RPMI8226 (cell line): Measurements from ENCODE around the gene SULT4A1.
A peak's percentile ranks its signal among the peaks of the same experiment; 100 is the strongest.

Source experiments
- DNase-seq: peaks from one replicate; pipeline ENCODE4 v3.0.0-alpha.2; 2015

Gene SULT4A1

GRCh38 chr22:43827003-43827735 lies 35.1 kb downstream of the SULT4A1 start:
- DNase-seq: no peak

GRCh38 chr22:43826142-43827002 lies 35.9 kb downstream of the SULT4A1 start:
- DNase-seq: peak; percentile 57

GRCh38 chr22:43825651-43826050 lies 36.7 kb downstream of the SULT4A1 start:
- no peak for DNase-seq

- DNase-seq: no peak
These were observed 37.4 kb downstream of the SULT4A1 start for GRCh38 chr22:43824724-43825420.

GRCh38 chr22:43823911-43824665 lies 38.2 kb downstream of the SULT4A1 start:
- DNase-seq: no peak

- no peak for DNase-seq
These were observed 38.9 kb downstream of the SULT4A1 start for GRCh38 chr22:43823353-43823908.

GRCh38 chr22:43821606-43822425 lies 40.5 kb downstream of the SULT4A1 start:
- no peak for DNase-seq

GRCh38 chr22:43820651-43821305 lies 41.5 kb downstream of the SULT4A1 start:
- no peak for DNase-seq

GRCh38 chr22:43819931-43820640 lies 42.2 kb downstream of the SULT4A1 start:
- no peak for DNase-seq

GRCh38 chr22:43819421-43819921 lies 42.8 kb downstream of the SULT4A1 start:
- no peak for DNase-seq

GRCh38 chr22:43818981-43819380 lies 43.3 kb downstream of the SULT4A1 start:
- DNase-seq: no peak

GRCh38 chr22:43817402-43817801 lies 44.9 kb downstream of the SULT4A1 start:
- DNase-seq: no peak

- no peak for DNase-seq
These were observed 48.0 kb downstream of the SULT4A1 start for GRCh38 chr22:43814264-43814663.

GRCh38 chr22:43812890-43813289 lies 49.4 kb downstream of the SULT4A1 start:
- no peak for DNase-seq

- peak; percentile 94 for DNase-seq
These were observed 50.0 kb downstream of the SULT4A1 start, which contains the start of gene EFCAB6 for GRCh38 chr22:43812149-43812842. TSS of gene EFCAB6 (minus strand) at chr22:43812305. CDS start at chr22:43782318, 29,987 bp downstream.

- no peak for DNase-seq
These were observed 50.5 kb downstream of the SULT4A1 start for GRCh38 chr22:43811777-43812148.

- DNase-seq: no peak
These were observed 59.3 kb downstream of the SULT4A1 start for GRCh38 chr22:43802897-43803495.

- no peak for DNase-seq
These were observed 61.3 kb downstream of the SULT4A1 start for GRCh38 chr22:43800970-43801369.

- peak; percentile 16 for DNase-seq
These were observed 63.8 kb downstream of the SULT4A1 start for GRCh38 chr22:43798492-43798891.
